CD4-positive, CD25-positive, alpha-beta regulatory T cell (primary cell): Measurements from ENCODE around the gene TEX22. TPM values are rescaled to one million over a fixed set of nuclear protein-coding genes. Genes with fewer than 3 reads are reported as not detected.

ENCODE experiments used
- ATAC-seq, 2 donors: fragments of 150-1000 bp; cut with Tn5 transposase; one replicate each; pipeline ENCODE4 v1.10.0; 2021; ENCODE audit warnings: low read depth in 2 of 2, moderate number of reproducible peaks in 2 of 2, moderate library complexity in 1 of 2
- DNase-seq, 3 donors: peaks; one replicate each; pipeline versions ENCODE4 v3.0.0 to v3.0.0-alpha.2; 2012 to 2022; ENCODE audit warnings: mixed read lengths in 1 of 3
- H3K27ac ChIP-seq: one replicate; pipeline ENCODE4 v1.7.0; 2013; ENCODE audit warnings: mild to moderate bottlenecking, low read length; ENCODE audit not compliant: insufficient read depth, poor library complexity, severe bottlenecking
- H3K27me3 ChIP-seq: one replicate; pipeline ENCODE4 v1.7.0; 2013; ENCODE audit warnings: low read length; ENCODE audit not compliant: control insufficient read depth, insufficient read depth
- H3K36me3 ChIP-seq: one replicate; pipeline ENCODE4 v1.7.0; 2013; ENCODE audit warnings: mild to moderate bottlenecking, low read length, moderate library complexity; ENCODE audit not compliant: control insufficient read depth, insufficient read depth
- H3K4me1 ChIP-seq: 2 replicates; pipeline ENCODE4 v1.7.0; 2013; ENCODE audit warnings: mild to moderate bottlenecking, low read length; ENCODE audit not compliant: insufficient read depth, control insufficient read depth, poor library complexity, severe bottlenecking
- H3K4me3 ChIP-seq: one replicate; pipeline ENCODE4 v1.7.0; 2013; ENCODE audit warnings: low read depth, mild to moderate bottlenecking, low read length, moderate library complexity
- H3K9me3 ChIP-seq, 2 experiments: 1 replicate in 1 of 2; 2 replicates in 1 of 2; pipeline ENCODE4 v1.7.0; 2013; ENCODE audit warnings: low read length in 2 of 2, mild to moderate bottlenecking in 1 of 2, moderate library complexity in 1 of 2; ENCODE audit not compliant: control insufficient read depth in 2 of 2
- H3K27ac Mint-ChIP-seq, 3 donors: one replicate each; pipeline ENCODE4 v1.8.0; 2020 to 2022; ENCODE audit warnings: mild to moderate bottlenecking in 3 of 3, mixed read lengths in 3 of 3, moderate library complexity in 2 of 3
- H3K27me3 Mint-ChIP-seq: one replicate; pipeline ENCODE4 v1.8.0; 2022; ENCODE audit warnings: mild to moderate bottlenecking, mixed read lengths
- H3K36me3 Mint-ChIP-seq: one replicate; pipeline ENCODE4 v1.8.0; 2020; ENCODE audit warnings: mixed read lengths
- H3K4me1 Mint-ChIP-seq, 4 donors: one replicate each; pipeline ENCODE4 v1.8.0; 2020 to 2022; ENCODE audit warnings: mixed read lengths in 4 of 4, mild to moderate bottlenecking in 1 of 4
- H3K4me3 Mint-ChIP-seq, 4 donors: one replicate each; pipeline ENCODE4 v1.8.0; 2020 to 2022; ENCODE audit warnings: mild to moderate bottlenecking in 4 of 4, mixed read lengths in 4 of 4, moderate library complexity in 3 of 4
- H3K9me3 Mint-ChIP-seq, 7 donors: one replicate each; pipeline ENCODE4 v1.8.0; 2020 to 2022; ENCODE audit warnings: mixed read lengths in 7 of 7, mild to moderate bottlenecking in 3 of 7, moderate library complexity in 2 of 7
- polyA plus RNA-seq, 4 donors: library from polyadenylated mRNA; unstranded; fragments of 300-500 nt; fragmentation: Illumina TruSeq; gene quantifications; one replicate each; pipeline ENCODE4 v1.2.3, GENCODE V29; 2021
- total RNA-seq: library from RNA; stranded (reverse); gene quantifications from one replicate; pipeline ENCODE4 v1.2.3, GENCODE V29; 2022

Gene TEX22
- total and polyA plus RNA-seq, 5 donors from 2014 or later, result 0.11 to 3.1 (median 0.25) TPM

DNA sequence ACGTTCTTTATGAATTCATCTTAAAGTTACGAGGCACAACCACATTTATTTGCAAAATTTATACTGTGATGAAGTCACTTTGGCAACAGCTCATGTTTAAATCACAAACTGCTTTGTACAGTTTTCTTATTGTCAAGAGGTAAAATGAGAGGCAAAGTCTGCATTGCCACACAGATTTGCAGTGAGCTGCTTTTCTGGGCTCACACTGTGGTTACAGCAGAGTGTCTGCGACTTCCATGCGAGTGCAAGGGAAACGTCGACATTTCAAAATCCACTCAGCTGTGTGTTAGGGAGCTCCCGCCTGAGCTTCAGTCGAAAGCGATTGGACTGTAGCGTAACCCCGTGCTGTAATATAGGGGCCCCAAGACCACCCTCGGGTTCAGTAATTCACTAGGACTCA, 34.3 kb downstream of the TEX22 start:
- Histone ChIP-seq H3K36me3 (no peaks in the 10 kb centered on the region), H3K27ac (no peak overlapping the region), H3K4me3 (no peak overlapping the region), H3K9me3 (no peaks in the 10 kb centered on the region), H3K4me1 (no peaks in the 10 kb centered on the region), H3K27me3 (no peaks in the 10 kb centered on the region)
- Mint-ChIP-seq H3K27ac (no peak overlapping the region), H3K4me3 (no peak overlapping the region), H3K27me3 (no peaks in the 10 kb centered on the region), H3K36me3 (peaks cover 4% of the 10 kb centered on the region), H3K4me1 (peaks cover 4 to 27% (median 17%) of the 10 kb centered on the region in 4 donors), H3K9me3 (no peaks in the 10 kb centered on the region)
- ATAC-seq, result no peak
- DNase-seq, result no peak

DNA sequence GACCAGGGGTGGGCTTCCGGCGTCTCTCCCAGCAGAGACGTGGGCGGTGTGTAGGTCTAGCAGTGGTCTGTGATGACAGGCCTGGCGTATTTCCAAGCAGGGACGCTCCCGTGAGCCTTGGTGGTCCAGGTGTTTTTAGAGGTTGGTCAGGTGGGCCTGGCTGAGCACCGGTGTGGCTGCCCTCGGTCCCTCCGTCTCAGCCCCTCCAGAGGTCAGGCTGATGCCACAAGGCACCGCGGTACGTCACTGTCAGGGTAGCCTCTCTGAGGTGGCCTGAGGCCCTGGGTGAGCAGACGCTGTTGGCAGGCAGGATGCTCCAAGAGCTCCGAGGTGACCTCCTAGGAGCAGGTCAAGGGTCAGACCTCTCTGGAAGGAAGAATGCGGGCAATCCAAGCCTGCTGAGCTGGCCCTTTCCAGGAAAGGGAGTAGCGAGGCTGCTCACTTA, 34.8 kb downstream of the TEX22 start:
- Histone ChIP-seq H3K9me3 (no peaks in the 10 kb centered on the region), H3K36me3 (no peaks in the 10 kb centered on the region), H3K4me3 (no peak overlapping the region), H3K27me3 (no peaks in the 10 kb centered on the region), H3K4me1 (no peaks in the 10 kb centered on the region), H3K27ac (no peak overlapping the region)
- Mint-ChIP-seq H3K9me3 (no peaks in the 10 kb centered on the region), H3K36me3 (peaks cover 4% of the 10 kb centered on the region), H3K4me3 (no peak overlapping the region), H3K27me3 (no peaks in the 10 kb centered on the region), H3K27ac (no peak overlapping the region), H3K4me1 (peaks cover 4 to 25% (median 15%) of the 10 kb centered on the region in 4 donors)
- DNase-seq (no peak), ATAC-seq (no peak)

DNA sequence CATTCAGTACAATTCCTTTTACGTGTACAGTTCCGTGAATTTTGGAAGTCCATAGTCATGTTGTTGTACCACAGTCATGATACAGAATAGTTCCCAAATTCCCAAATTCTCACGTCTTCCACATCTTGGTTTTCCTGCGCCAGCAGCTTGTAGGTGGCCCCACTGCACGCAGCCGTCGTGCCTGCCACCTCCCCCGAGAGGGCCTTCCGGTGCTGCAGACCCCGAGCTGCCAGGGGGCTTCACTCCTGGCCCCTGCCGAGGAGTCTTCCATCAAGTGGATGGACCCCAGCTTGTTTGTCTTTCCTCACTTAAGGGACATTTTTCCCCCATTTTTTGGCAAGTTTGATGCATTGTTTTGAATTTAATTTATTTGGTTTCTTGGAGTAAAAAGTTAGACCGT, 38.1 kb downstream of the TEX22 start:
- H3K27ac Mint-ChIP-seq, result no peak overlapping the region
- H3K36me3 Mint-ChIP-seq, result peaks cover under 1% of the 10 kb centered on the region
- no peak overlapping the region for H3K27ac ChIP-seq
- no peak for ATAC-seq
- DNase-seq, result no peak
- no peaks in the 10 kb centered on the region for H3K36me3 ChIP-seq
- H3K4me3 Mint-ChIP-seq, result no peak overlapping the region
- H3K4me3 ChIP-seq, result no peak overlapping the region
- peaks cover 4 to 18% (median 8%) of the 10 kb centered on the region in 4 donors for H3K4me1 Mint-ChIP-seq
- no peaks in the 10 kb centered on the region for H3K9me3 ChIP-seq
- no peaks in the 10 kb centered on the region for H3K4me1 ChIP-seq
- no peaks in the 10 kb centered on the region for H3K27me3 ChIP-seq
- H3K27me3 Mint-ChIP-seq, result no peaks in the 10 kb centered on the region
- H3K9me3 Mint-ChIP-seq, result no peaks in the 10 kb centered on the region

DNA sequence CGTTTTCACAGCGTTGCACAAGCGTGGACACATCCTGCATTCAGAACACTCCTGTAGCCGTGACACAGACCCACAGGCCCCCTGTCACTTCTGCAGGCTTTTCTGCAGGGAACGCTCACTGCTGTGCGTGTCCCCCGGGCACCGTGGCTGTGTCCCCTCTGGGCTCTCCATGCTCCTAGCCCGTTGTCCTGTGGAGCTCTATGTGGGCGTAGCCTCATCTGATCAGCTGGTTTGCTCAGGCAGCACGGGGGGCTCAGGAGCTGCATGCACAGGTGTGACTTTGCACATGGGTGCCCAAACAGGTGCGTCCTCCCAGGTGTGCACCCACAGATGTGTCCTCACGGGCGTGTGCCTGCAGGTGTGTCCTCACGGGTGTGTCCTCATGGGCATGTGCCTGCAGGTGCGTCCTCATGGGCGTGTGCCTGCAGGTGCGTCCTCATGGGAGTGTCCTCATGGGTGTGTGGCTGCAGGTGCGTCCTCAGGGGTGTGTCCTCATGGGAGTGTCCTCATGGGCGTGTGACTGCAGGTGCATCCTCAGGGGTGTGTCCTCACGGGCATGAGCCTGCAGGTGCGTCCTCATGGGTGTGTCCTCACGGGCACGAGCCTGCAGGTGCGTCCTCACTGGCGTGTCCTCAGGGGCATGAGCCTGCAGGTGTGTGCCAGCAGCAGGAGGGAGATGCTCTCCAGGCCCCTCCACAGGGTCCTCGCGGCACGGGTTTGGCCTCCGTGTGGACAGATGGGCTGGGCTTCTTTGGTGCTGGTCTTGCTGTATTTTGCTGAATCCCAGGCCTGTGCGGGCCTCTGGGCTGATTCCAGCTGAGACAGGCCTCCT, 38.8 kb downstream of the TEX22 start:
- Histone ChIP-seq H3K27me3 (no peaks in the 10 kb centered on the region), H3K36me3 (no peaks in the 10 kb centered on the region), H3K4me1 (no peaks in the 10 kb centered on the region), H3K9me3 (no peaks in the 10 kb centered on the region), H3K27ac (no peak overlapping the region), H3K4me3 (no peak overlapping the region)
- Mint-ChIP-seq H3K27me3 (no peaks in the 10 kb centered on the region), H3K36me3 (no peaks in the 10 kb centered on the region), H3K4me1 (peaks cover 5 to 20% (median 11%) of the 10 kb centered on the region in 4 donors), H3K9me3 (no peaks in the 10 kb centered on the region), H3K4me3 (no peak overlapping the region), H3K27ac (no peak overlapping the region)
- no peak for ATAC-seq
- no peak for DNase-seq

DNA sequence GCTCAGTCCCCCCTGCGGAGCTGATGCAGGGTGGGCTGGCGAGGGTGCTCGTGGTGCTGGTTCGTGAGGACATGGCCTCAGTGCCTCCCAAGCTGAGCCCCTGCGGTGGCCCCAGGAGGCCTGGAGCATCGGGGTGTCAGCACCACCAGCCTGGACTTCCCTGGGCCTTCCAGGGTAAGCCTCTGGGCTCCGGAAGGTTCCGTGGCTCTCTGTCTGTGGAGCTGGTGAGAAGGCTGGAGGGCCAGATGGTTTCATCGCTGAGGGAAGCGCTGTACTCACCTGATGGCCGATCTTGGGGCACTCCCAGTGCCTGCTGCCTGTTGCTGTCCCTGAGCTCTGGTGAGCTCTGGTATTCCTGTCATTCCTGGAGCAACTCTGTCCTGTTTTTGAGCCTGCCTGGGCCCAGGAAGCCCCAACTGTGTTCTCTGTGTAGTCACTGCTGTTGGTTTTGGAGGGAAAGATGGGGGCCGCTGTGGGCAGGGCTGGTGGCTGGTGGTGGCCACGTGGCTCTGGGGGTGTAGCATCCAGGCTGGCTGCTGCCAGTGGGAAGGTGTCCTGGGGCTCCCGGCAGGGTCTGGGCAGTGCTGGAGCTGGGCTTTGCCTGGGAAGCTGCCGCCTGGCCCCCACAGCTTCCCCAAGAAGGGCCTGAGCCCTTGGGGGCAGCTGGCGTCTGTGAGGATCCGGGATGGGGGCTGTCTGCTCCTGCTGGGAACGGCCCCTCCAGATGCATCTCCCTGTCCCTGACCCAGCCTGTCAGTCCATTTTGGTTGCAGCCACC, 39.6 kb downstream of the TEX22 start:
- H3K9me3 ChIP-seq, result no peaks in the 10 kb centered on the region
- no peak for ATAC-seq
- no peak overlapping the region for H3K4me3 ChIP-seq
- no peak overlapping the region for H3K27ac ChIP-seq
- H3K4me3 Mint-ChIP-seq, result no peak overlapping the region
- H3K27ac Mint-ChIP-seq, result no peak overlapping the region
- DNase-seq, result no peak
- H3K27me3 Mint-ChIP-seq, result no peaks in the 10 kb centered on the region
- peaks cover 5 to 20% (median 11%) of the 10 kb centered on the region in 4 donors for H3K4me1 Mint-ChIP-seq
- H3K36me3 ChIP-seq, result no peaks in the 10 kb centered on the region
- H3K36me3 Mint-ChIP-seq, result peaks cover 4% of the 10 kb centered on the region
- H3K27me3 ChIP-seq, result no peaks in the 10 kb centered on the region
- H3K4me1 ChIP-seq, result no peaks in the 10 kb centered on the region
- H3K9me3 Mint-ChIP-seq, result no peaks in the 10 kb centered on the region

DNA sequence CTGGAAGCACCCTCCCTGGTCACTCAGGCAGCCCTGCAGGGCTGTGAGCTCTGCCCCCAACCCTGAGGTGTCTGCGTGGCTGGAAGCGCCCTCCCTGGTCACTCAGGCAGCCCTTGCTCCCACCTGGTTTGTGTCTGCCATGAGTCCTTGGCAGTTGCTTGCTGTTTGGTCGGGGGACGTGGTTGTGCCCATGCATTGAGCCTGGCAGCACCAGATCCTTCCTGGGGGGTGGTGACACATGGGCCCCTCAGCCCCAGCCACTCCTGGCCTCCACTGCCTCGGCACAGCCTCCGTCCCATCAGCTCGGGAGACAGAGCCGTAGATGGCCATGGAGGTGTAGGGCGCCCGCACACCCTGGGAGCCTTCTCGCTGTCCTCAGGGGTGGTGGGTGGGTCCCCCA, 40.8 kb downstream of the TEX22 start:
- DNase-seq, result no peak
- no peaks in the 10 kb centered on the region for H3K9me3 Mint-ChIP-seq
- Histone ChIP-seq H3K36me3 (no peaks in the 10 kb centered on the region), H3K9me3 (no peaks in the 10 kb centered on the region), H3K4me3 (no peak overlapping the region), H3K4me1 (no peaks in the 10 kb centered on the region), H3K27ac (no peak overlapping the region), H3K27me3 (no peaks in the 10 kb centered on the region)
- no peak overlapping the region for H3K27ac Mint-ChIP-seq
- peaks cover 4% of the 10 kb centered on the region for H3K36me3 Mint-ChIP-seq
- no peak for ATAC-seq
- no peaks in the 10 kb centered on the region for H3K27me3 Mint-ChIP-seq
- peaks cover 5 to 16% (median 9%) of the 10 kb centered on the region in 4 donors for H3K4me1 Mint-ChIP-seq
- no peak overlapping the region for H3K4me3 Mint-ChIP-seq

DNA sequence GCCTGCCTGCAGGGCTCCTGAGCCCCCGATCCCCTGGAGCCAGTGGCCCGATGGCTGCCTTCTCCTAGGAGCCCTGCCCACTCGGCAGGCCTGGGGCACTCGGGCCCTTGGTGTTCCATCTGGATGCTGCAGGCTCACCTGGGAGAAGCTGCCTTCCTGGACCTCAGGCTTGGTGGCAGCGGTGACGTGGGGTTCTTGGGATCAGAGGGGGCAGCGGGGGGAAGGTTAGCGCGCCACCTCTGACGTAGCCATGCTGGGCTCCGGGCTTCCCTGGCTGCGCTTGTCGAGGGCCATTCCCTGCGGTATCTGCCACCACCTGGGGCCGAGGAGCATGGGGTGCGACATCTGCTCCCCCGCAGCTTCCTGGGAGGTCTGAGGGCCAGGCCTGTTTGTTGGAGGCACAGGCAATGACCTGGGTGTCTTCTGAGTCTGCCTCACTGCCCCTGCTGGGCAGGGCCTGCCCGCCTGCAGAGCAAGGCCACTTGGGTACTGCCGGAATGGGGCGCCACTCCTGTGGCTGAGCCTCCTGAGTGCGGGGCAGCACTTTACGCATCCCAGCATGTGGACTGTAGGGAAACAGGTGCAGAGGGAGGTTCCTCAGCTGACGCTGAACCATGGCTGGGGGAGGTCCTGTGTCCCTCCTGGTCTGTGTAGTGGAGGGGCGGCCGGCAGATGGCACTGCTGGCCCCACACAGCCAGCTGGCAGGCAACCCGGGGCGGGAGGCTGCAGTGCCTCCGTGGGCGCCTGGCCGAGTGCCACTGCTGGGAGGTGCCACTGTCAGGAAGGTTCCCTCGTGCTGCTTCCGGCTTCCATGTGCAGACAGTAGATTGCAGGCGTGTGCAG, 41.6 kb downstream of the TEX22 start:
- peaks cover under 1 to 11% (median 8%) of the 10 kb centered on the region in 4 donors for H3K4me1 Mint-ChIP-seq
- Histone ChIP-seq H3K4me1 (no peaks in the 10 kb centered on the region), H3K27ac (no peak overlapping the region), H3K4me3 (no peak overlapping the region), H3K9me3 (no peaks in the 10 kb centered on the region), H3K27me3 (no peaks in the 10 kb centered on the region), H3K36me3 (no peaks in the 10 kb centered on the region)
- no peak overlapping the region for H3K27ac Mint-ChIP-seq
- no peak for ATAC-seq
- no peak for DNase-seq
- no peaks in the 10 kb centered on the region for H3K9me3 Mint-ChIP-seq
- no peak overlapping the region for H3K4me3 Mint-ChIP-seq
- H3K27me3 Mint-ChIP-seq, result no peaks in the 10 kb centered on the region
- peaks cover 4% of the 10 kb centered on the region for H3K36me3 Mint-ChIP-seq
